Effector memory CD8-positive, alpha-beta T cell (primary cell): ENCODE results near the gene NR5A2.

ENCODE experiments used
- ATAC-seq: fragments of 150-1000 bp; cut with Tn5 transposase; replicated peaks from 2 replicates; pipeline ENCODE4 v1.10.0; 2021; ENCODE audit warnings: mild to moderate bottlenecking, moderate library complexity
- DNase-seq, 3 experiments: peaks; one replicate each; pipeline ENCODE4 v3.0.0; 2021
- H3K27ac Mint-ChIP-seq, 2 donors: one replicate each; pipeline ENCODE4 v1.8.0; 2022; ENCODE audit warnings: mild to moderate bottlenecking in 2 of 2, mixed read lengths in 2 of 2, moderate library complexity in 2 of 2
- H3K27me3 Mint-ChIP-seq, 2 donors: one replicate each; pipeline ENCODE4 v1.8.0; 2022; ENCODE audit warnings: mixed read lengths in 2 of 2
- H3K36me3 Mint-ChIP-seq: one replicate; pipeline ENCODE4 v1.8.0; 2022; ENCODE audit warnings: mild to moderate bottlenecking, moderate library complexity, mixed read lengths; ENCODE audit not compliant: insufficient read depth
- H3K4me1 Mint-ChIP-seq, 2 donors: one replicate each; pipeline ENCODE4 v1.8.0; 2022; ENCODE audit warnings: low read depth in 2 of 2, mixed read lengths in 2 of 2
- H3K4me3 Mint-ChIP-seq, 2 donors: one replicate each; pipeline ENCODE4 v1.8.0; 2022; ENCODE audit warnings: mild to moderate bottlenecking in 2 of 2, mixed read lengths in 2 of 2, moderate library complexity in 2 of 2
- H3K9me3 Mint-ChIP-seq, 2 donors: one replicate each; pipeline ENCODE4 v1.8.0; 2022; ENCODE audit warnings: mixed read lengths in 2 of 2

The NR5A2 gene

DNA sequence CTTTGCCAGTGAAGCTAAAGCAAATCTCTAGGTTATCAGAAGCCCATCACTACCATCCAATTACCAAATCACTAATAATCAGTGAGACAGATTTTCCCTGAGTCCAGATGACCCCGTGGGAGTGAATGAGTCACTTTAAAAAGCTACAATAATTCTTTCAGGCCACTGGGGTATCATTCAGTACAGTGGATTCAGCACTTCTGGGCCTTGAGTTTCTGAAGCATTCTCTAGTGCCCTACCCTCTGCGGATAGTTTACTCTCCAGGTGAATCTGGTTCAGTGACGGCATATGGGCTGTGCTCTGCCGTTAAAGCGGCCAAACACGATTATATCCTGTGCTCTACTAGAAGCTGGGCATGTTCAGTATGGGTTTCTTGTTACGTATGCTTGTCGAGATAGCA, 26.1 kb downstream of the NR5A2 start:
- Mint-ChIP-seq H3K4me3 (no peak overlapping the region), H3K27me3 (peaks cover 27 to 53% of the 10 kb centered on the region in 2 donors)

DNA sequence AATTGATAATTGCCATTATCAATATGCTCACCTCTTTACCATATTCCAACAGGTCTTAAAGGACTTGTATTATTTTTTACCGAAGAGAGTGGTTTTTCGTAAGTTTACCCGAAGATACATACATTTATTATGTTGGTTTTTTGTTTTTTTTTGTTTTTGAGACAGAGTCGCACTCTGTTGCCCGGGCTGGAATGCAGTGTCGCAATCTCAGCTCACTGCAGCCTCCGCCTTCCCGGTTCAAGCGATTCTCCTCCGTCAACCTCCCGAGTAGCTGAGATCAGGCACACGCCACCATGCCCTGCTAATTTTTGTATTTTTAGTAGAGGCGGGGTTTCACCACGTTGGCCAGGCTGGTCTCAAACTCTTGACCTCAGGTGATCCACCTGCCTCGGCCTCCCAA, 30.8 kb downstream of the NR5A2 start:
- Mint-ChIP-seq H3K9me3 (no peaks in the 10 kb centered on the region), H3K27ac (no peak overlapping the region), H3K36me3 (no peaks in the 10 kb centered on the region), H3K27me3 (peaks cover 24 to 30% of the 10 kb centered on the region in 2 donors), H3K4me1 (no peaks in the 10 kb centered on the region), H3K4me3 (no peak overlapping the region)
- DNase-seq (no peak), ATAC-seq (no peak)

More for the DNA sequence above, 26.1 kb downstream of the NR5A2 start:
- no peak for ATAC-seq
- DNase-seq: no peak
- Mint-ChIP-seq H3K4me1 (no peaks in the 10 kb centered on the region), H3K36me3 (no peaks in the 10 kb centered on the region), H3K9me3 (no peaks in the 10 kb centered on the region), H3K27ac (no peak overlapping the region)

DNA sequence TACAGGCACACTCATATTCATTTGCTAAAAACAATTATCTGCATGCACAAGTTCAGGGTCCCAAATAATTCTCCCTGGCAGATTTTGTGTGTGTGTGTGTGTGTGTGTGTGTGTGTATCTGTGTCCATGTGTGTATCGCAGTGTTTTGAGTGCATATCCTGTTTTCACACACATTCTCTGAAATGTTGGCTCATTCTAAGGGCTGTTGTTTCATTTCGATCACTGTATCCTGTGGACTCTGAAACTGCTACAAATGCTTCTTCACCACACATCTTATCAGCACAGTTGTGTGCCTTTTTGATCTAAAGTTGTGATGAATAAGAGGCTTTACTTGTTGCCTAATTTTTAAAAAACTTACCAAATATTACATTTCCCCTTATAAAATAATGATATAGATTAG, 34.6 kb downstream of the NR5A2 start:
- Mint-ChIP-seq H3K4me3 (no peak overlapping the region), H3K27ac (no peak overlapping the region), H3K4me1 (no peaks in the 10 kb centered on the region), H3K27me3 (peaks cover 27% of the 10 kb centered on the region in 2 donors), H3K9me3 (no peaks in the 10 kb centered on the region), H3K36me3 (no peaks in the 10 kb centered on the region)
- ATAC-seq: no peak
- DNase-seq: no peak

DNA sequence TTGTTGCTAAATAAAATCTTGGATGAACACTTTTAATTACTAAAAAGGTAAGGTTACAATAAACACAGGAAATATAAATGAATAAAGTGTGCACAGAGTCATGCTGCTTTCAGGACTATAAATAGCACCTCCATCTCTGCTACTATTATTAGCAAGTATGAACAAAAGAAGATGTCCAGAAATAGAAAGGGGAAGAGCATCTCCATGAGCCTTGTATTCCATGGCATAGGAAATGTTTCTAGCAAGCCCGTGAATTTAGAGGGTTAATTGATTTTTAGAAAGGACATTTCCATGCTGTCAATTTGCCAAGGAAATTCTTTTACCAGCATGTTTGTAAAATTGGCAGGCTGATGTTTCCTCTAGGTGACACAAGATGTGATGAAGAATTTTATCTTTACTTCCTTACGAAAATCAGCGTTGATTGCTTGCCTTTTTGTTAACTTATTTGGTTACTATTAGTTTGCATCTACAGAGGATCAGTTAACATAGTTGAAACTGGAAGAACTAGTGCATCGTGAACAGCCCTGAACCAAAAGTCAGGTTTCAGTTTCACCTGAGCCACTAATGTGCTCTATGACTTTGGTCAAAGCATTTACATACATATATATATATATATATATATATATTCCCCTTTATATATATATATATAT, 45.3 kb downstream of the NR5A2 start:
- no peaks in the 10 kb centered on the region for H3K36me3 Mint-ChIP-seq
- H3K9me3 Mint-ChIP-seq: no peaks in the 10 kb centered on the region
- H3K4me3 Mint-ChIP-seq: no peak overlapping the region
- DNase-seq (no peak), ATAC-seq (no peak)
- H3K4me1 Mint-ChIP-seq: peaks cover 0 to 10% of the 10 kb centered on the region in 2 donors
- H3K27ac Mint-ChIP-seq: no peak overlapping the region
- H3K27me3 Mint-ChIP-seq: peaks cover 32 to 63% of the 10 kb centered on the region in 2 donors

DNA sequence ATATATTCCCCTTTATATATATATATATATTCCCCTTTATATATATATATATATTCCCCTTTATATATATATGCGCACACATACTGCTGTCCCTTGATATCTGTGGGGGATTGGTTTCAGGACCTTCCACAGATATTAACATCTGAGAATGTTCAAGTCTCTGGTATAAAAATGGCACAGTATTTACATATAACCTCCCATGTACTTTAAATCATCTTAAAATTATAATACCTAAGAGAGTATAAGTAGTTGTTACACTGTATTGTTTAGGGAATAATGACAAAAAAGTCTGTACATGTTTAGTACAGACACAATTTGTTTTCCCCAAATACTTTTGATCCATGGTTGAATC, 45.8 kb downstream of the NR5A2 start:
- ATAC-seq (no peak), DNase-seq (no peak)
- Mint-ChIP-seq H3K9me3 (no peaks in the 10 kb centered on the region), H3K27me3 (peaks cover 36 to 60% of the 10 kb centered on the region in 2 donors), H3K27ac (no peak overlapping the region), H3K4me3 (no peak overlapping the region), H3K36me3 (no peaks in the 10 kb centered on the region), H3K4me1 (peaks cover 0 to 10% of the 10 kb centered on the region in 2 donors)

DNA sequence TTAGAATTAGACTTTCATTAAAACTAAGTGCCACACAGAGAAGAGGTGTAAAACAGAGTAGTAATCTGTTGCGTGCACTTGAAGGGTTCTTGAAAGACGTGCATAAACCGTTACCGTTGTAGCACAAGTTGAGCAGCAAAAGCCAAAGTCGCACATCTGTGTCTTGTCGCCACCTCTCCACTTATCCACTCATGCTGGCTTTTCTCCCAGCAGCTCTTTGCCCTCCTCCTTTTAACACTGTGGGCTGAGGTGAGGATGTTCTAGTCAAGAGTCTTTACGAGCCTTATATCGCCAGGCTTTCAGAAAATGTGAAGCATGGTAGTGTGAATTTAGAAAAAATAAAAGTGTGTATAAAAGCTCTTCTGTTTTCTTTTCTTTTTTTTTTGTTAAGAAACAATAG, 48.0 kb downstream of the NR5A2 start:
- Mint-ChIP-seq H3K27ac (no peak overlapping the region), H3K4me3 (peak overlapping the region in 1 of 2 donors; percentile 3), H3K36me3 (no peaks in the 10 kb centered on the region), H3K9me3 (no peaks in the 10 kb centered on the region), H3K4me1 (peaks cover 0 to 10% of the 10 kb centered on the region in 2 donors), H3K27me3 (peaks cover 44 to 48% of the 10 kb centered on the region in 2 donors)
- no peak for ATAC-seq
- DNase-seq: no peak

DNA sequence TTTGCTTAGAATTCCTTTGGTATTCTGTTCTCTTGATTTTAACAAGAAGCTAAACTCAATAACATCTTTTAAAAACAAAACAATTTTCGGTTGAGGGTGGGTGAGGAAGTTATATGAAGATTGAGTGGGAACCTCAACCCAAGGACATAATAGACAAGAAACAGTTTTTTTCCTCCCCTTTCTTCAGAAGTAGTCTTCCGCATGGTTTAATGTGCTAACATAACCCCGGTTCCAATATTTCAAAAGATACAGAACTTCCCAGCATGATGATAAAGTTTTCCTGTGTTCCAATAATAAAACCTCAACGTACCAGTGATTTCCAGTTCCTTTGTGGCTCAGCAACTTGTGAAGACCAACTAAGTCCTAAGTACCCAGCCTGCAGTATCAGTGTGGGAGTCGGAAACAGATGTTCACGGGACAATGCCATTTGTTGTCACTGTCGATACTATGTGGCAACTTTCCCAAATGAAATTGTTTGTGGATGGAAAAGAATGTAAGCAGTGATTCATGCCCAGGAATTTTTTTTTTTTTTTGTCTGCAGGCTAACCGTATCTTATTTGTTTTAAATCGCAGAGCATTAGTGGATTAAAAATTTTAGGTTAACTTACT, 48.5 kb downstream of the NR5A2 start:
- Mint-ChIP-seq H3K4me3 (peak overlapping the region in 1 of 2 donors; percentile 3), H3K9me3 (no peaks in the 10 kb centered on the region), H3K4me1 (peaks cover 0 to 10% of the 10 kb centered on the region in 2 donors), H3K27me3 (peaks cover 43 to 48% of the 10 kb centered on the region in 2 donors), H3K27ac (no peak overlapping the region), H3K36me3 (no peaks in the 10 kb centered on the region)
- DNase-seq (no peak), ATAC-seq (no peak)

DNA sequence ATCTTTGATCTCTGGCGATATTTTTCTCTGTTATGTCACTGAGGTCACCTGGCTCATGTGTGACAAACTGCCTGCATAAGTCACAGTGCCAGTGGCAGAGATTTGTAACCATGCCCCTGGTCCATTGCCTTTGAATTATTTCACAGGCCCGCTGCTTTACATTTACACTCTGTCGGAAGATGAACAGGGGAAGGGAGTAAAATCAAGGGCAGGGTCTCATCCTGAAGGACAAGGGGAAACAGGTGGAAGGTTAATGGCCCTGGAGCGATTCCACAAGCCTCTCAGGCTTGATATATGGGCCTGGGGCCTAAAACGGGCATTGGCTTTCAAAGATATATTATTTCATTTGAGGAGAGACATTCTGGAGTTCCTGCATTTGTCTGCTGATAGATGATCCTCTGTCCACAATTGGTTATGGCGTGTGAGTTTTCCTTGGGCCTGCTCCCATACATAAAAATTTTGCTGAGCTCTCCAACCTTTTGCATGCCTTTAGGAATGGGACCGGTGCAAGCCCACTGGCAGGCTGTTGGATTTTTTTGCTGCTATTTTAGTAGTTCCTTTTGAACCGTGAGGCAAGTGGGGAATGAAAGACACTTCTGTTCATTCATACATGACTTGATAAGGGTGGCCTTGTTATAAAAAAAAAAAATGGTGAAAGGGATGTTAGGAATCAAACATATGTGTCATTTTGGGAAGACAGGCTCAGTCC, 51.9 kb downstream of the NR5A2 start:
- Mint-ChIP-seq H3K27ac (no peak overlapping the region), H3K36me3 (no peaks in the 10 kb centered on the region), H3K4me1 (peaks cover 0 to 10% of the 10 kb centered on the region in 2 donors), H3K27me3 (peaks cover 14 to 37% of the 10 kb centered on the region in 2 donors), H3K9me3 (no peaks in the 10 kb centered on the region), H3K4me3 (no peak overlapping the region)
- no peak for ATAC-seq
- no peak for DNase-seq

DNA sequence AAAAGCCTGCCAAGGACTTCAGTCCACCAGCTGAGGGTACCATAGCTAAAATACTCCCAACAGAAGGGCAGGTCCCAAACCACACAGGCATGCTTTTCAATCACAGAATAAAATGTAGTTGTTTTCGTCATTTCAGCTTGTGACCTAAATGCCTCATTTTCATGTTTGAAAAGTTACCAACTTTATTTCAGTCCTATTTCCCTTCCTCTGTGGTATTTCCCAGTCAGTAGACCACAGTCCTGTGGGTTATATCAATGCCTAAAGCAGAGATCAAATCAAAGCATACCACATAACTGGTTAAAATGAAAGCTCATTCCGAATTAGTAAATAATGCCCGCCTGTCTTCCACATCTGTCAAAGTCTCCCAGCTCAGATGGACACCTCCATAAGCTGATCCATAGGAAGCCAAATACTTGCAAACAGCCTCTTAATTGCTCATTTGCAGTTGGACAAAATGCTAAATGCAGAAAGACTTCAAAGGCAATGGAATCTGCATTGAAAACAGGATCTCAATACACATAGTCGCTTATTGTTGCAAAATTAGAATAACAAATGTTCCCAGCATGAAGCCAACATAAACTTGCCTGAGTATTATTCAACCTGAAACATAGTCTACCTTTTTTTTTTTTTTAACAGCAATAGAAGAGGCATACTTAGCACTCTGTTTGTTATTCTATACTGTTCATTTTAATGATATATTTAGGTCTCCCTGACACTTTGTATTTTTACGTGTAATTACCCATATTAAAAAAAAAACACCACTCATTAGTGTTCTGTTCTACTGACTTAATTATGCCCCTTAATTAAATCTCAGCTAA, 53.9 kb downstream of the NR5A2 start:
- no peak overlapping the region for H3K4me3 Mint-ChIP-seq

DNA sequence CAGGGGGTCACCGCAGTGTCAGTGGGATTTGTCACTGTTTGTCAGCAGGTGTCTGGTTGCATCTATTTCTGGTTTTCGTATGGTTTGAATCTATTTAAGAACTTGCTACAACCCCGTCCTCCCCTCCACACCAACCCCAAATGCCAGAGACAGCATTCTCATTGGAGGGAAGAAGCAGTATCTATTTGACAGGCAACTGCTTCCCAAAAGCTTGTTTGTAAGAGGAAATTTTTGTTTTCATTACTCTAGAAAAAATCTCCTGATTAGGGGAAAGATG, 54.4 kb downstream of the NR5A2 start:
- Mint-ChIP-seq H3K27ac (no peak overlapping the region), H3K4me1 (no peaks in the 10 kb centered on the region), H3K9me3 (no peaks in the 10 kb centered on the region), H3K4me3 (no peak overlapping the region), H3K36me3 (no peaks in the 10 kb centered on the region), H3K27me3 (peaks cover 16 to 51% of the 10 kb centered on the region in 2 donors)
- ATAC-seq: no peak
- DNase-seq: no peak

More for the DNA sequence above, 53.9 kb downstream of the NR5A2 start:
- ATAC-seq (no peak), DNase-seq (no peak)
- no peaks in the 10 kb centered on the region for H3K4me1 Mint-ChIP-seq
- H3K27ac Mint-ChIP-seq: no peak overlapping the region
- H3K36me3 Mint-ChIP-seq: no peaks in the 10 kb centered on the region
- no peaks in the 10 kb centered on the region for H3K9me3 Mint-ChIP-seq
- H3K27me3 Mint-ChIP-seq: peaks cover 15 to 48% of the 10 kb centered on the region in 2 donors

DNA sequence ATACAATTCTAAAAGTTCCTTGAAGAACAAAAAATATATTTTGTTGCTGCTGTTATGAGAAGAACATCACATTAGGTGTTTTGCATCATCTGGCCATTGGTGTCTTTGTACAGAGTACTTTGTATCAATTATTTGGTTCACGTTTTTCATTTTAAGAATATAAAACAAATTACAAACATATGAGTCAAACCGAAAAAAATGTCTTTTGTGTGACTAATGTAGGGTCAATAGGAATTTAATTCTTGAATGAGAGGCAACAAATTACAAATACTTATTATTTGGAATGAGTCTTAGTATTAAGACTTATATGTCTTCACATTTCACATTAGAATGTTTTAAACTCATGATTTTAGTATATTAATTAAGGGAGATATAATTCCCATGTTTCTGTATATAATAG, 54.8 kb downstream of the NR5A2 start:
- H3K9me3 Mint-ChIP-seq: no peaks in the 10 kb centered on the region
- peaks cover 19 to 55% of the 10 kb centered on the region in 2 donors for H3K27me3 Mint-ChIP-seq
- no peak for DNase-seq
- no peak for ATAC-seq
- no peak overlapping the region for H3K27ac Mint-ChIP-seq
- H3K36me3 Mint-ChIP-seq: no peaks in the 10 kb centered on the region
- H3K4me1 Mint-ChIP-seq: no peaks in the 10 kb centered on the region
- H3K4me3 Mint-ChIP-seq: no peak overlapping the region

DNA sequence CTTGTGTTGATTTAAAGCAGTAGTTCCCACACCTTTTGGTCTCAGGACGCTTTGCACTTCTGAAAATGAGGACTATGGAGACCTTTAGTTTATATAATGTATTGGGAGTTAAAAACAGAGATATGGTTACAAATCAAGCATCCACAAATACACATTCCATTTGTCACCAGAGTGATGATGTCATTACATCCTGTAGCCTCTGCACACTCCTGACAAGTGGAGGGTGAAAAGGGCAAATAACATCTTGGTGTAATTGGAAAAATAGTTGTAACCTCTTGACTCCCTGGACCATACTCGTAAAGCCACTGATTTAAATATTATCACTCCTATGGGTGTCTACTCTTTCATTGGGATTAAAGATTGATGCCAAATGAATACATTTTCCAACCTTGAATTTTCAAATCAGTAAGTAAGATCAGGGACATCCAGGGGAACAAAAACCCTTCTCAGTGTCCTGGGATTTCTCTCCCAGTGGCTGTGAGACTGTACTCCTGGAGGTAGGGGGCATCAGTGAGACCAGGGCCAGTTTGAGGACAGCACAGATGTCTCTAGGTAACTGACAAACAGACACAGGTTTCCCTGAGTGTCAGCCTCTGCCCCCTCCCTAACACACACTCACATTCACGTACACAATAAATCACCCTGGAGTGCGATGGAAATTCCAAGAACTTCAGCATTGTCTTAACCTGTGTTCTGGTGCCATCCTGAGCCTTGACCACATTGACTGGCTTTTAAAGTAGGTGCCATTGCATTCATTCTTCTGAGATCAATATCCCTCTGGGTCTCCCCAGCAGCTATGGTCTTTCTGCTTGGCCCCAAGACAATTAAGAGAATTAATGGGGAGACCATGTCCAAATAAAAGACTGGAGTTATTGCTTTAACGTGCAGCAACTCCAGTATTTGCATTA, 63.0 kb downstream of the NR5A2 start:
- Mint-ChIP-seq H3K36me3 (peaks cover 2% of the 10 kb centered on the region), H3K9me3 (no peaks in the 10 kb centered on the region), H3K27me3 (peaks cover 30 to 35% of the 10 kb centered on the region in 2 donors), H3K27ac (no peak overlapping the region), H3K4me1 (no peaks in the 10 kb centered on the region), H3K4me3 (no peak overlapping the region)
- ATAC-seq (no peak), DNase-seq (no peak)
